GM19324 (cell line): ENCODE measurements around the gene PITPNC1.
"Not testable (repeated sequence)": the region's sequence is repeated elsewhere in the genome, so short reads cannot be mapped to it uniquely, and the experiment has no call there.

Source experiments
- ATAC-seq: cut with Tn5 transposase; IDR thresholded peaks from one replicate; pipeline ENCODE4 v1.9.1; 2021; ENCODE audit warnings: mild to moderate bottlenecking, moderate library complexity; ENCODE audit not compliant: unreplicated experiment, low FRiP score

Gene PITPNC1

DNA sequence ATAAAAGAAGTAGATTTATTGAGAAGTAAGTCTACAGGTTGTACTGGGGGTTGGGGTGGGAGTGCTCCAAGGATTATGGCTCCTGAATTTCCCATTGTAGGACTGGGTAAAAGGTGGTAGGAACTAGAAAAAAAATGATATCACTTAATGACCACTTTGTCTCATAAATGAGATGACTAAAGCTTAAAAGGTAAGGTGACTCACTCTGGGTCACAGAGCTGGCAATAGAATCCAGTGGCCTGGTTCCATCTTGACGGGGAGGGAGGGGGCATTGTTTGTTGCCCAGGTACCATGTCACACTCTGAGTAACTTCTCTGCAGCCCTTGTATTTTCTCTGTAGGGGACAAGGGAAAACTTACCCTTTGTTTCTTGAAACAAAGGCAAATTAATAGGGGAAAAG lies 126.1 kb downstream of the PITPNC1 start:
- no peak for ATAC-seq

DNA sequence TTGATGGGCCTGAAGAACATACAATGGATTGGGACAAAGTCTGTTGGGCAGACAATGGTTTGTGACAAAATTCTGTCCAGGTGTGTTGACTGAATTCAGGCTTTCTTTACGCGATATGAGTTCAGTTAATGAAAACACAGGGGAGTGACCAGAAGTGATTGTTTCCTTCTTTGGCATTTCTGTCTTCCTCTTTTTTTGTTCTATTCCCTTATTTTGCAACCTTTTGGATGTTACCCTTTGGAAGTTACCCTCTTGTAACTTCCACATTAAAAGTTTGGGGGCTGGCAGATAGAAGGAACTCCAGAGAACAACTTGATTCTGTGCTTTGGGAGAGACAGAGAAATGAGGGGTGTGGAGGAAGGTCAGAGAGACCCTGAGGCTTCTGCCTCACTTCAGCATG lies 126.7 kb downstream of the PITPNC1 start:
- ATAC-seq = no peak

DNA sequence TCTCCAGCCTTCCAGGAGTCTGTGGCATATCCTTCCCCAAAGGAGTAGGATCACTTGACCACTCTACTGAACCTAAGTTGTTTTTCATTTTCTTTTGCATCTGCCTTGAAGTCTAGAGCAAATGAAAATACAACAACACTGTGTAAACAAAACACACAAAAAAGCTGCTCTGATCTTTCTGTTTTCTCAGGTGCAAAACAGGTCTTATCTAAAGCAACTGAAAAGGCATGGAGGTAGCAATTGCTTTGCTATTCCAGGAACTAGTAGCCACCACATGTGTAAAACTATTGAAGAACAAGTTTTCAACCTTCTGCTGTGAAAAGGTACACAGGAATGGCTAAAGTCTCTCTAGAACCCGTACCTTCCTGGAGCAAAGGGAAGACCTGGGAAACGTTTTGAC lies 127.1 kb downstream of the PITPNC1 start:
- no peak for ATAC-seq

GRCh38 chr17:67506966-67507365 lies 129.9 kb downstream of the PITPNC1 start:
- ATAC-seq = no peak

DNA sequence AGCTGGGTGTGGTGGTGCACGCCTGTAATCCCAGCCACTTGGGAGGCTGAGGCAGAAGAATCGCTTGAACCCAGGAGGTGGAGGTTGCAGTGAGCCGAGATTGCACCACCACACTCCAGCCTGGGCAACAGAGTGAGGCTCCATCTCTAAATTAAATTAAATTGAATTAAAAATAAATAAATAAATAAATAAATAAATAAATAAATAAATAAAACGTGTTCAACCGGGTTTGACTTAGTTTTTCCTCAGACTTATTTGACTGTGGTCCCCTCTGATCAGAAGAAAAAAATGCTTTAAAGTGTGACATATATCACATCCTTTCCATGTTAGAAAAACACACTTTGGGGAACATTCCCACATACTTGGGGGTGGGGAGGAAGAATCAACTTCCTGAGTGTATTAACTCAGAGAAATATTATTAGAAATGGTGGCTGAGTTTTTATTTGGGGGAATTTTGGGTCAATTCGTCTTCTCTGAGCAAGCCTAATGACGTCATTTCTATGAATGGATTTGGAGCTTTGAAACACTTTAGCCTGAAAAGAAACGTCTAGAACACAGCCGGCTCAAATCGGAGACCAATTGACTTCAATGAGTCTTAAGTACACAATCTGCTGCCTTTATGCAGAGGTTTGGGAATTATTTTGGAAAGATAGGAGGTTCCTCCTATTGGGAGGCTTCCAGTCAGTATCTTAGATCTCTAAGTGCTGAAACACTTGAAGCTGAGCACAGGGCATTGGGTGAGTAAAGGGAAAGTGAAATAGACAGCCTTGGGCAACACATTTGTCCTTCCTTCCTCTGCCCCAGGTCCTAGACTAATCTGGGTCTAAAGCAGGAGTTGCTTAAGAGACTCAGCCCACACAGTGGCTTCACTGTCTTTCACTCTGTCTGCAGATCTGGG lies 132.6 kb downstream of the PITPNC1 start:
- no peak for ATAC-seq

DNA sequence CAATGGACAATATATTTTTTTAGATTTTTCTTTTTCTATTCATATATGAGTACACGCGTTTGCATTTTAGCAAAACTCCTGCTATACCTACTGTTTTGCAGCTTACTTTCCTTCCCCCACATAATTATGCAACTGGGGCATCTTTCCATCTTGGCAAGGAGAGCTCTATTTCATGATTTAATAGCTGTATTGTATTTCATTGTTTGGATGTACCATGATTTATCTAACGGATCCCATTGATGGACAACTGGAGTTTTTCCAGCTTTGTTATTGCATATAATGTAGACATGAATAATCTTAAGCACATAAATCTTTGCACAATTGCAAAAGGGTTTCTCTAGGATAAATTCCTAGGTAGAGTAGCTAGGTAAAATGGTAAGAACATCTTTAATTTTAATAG lies 133.9 kb downstream of the PITPNC1 start:
- ATAC-seq = no peak

DNA sequence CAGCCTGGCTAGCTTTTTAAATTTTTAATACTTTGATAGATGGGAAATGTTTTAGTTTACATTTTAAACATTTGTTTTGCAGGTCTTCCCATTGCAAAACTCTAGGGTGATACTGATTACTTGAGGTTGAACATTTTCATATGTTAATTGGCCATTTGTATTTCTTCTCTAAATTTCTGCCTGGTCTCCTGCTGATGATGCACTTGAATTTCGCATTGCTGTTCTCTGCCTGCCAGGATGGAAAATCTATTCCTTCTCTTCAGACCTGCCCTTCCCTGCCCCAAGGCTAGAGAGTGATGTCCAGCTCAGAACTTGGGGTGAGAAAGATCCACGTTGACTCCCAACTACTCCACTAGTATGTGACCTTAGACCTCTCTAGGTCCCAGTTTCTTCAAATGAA lies 134.7 kb downstream of the PITPNC1 start:
- ATAC-seq = no peak

DNA sequence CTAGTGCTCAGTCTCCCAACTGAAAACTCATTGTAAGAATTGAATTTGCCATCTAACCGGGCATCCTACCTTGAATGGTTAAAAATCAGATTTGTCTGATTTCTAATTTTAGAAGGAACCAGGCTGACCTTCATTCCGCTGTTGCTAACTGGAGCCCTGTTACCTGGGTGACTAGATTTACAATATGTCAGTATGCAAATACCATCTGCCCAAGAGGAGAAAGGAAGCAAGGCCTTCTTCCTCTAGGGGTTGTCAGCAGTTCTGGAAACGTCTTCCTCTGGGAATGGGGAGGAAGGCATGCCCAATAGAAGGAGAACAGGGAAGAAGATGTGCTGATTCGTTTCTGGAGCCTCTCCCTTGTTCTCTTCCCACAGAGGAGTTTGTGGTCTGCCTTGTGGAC lies 137.9 kb downstream of the PITPNC1 start:
- no peak for ATAC-seq

- ATAC-seq = no peak
Observed at GRCh38 chr17:67515490-67516083, 138.5 kb downstream of the PITPNC1 start.

GRCh38 chr17:67516571-67516970 lies 139.5 kb downstream of the PITPNC1 start:
- ATAC-seq = not testable (repeated sequence)

- no peak for ATAC-seq
Observed at GRCh38 chr17:67517325-67517724, 140.2 kb downstream of the PITPNC1 start.

DNA sequence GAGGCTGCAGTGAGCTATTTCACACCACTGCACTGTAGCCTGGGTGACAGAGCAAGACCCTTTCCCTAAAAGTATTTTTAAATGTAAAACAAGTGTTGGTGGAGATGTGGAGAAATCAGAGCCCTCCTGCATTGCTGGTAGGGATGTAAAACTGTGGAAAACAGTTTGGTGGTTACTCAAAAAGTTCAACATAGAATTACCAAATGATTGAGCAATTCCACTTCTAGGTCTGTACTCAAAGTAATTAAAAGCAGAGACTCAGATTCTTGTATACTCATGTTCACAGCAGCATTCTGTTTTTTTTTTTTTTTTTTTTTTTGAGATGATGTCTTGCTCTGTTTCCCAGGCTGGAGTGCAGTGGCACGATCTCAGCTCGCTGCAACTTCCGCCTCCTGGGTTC lies 141.8 kb downstream of the PITPNC1 start:
- ATAC-seq = no peak

DNA sequence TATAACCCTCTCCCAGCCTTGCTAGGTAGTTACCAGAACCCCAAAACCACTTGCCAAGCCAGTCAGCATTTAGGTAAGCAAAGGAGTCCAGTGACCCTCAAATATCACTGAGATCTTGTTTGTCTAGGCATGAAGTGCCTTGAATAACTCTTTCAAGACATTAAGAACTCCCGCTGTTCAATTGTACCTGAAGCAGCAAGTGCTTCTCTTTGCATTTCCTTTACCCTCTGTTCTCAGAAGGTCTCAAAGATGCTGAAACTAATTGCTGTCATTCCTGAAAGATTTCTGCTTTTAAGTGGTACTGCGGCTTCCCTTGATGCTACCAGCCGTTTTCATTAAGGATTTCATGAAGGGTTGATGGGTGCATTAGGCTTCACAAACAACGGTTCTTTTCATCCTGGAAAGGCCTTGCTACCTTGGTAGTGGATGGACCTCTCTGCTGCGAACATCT lies 142.7 kb downstream of the PITPNC1 start:
- no peak for ATAC-seq

DNA sequence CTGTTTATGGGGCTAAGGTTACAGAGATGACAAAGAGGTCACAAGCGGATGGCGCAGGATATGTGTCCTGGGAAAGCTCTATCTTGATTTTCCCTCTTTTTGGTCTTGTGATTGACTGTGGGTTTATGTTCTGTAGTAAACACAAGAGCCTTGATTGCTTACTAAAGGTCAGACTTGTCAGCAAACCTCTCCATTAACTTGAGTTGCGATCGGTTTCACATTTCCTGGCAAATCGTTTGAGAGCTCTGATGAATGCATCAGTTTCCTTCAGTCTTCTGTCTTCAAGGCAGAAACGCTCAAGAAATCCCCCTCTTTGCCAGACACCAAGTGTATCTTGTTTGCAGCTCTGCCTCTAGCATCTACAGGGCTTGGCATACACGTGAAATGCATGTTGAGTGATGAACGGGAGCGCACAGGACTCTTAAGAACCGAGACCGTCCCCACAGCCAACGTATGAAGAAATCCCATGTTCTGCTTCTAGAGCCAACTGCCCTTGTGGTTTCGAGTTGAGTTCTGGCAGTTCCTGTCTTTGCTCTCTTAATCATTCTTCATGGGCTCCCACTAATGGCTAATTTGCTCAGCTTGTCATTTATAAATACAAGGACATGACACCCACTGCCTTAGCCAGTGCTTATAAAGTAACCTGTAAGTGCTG lies 143.3 kb downstream of the PITPNC1 start:
- ATAC-seq = no peak

DNA sequence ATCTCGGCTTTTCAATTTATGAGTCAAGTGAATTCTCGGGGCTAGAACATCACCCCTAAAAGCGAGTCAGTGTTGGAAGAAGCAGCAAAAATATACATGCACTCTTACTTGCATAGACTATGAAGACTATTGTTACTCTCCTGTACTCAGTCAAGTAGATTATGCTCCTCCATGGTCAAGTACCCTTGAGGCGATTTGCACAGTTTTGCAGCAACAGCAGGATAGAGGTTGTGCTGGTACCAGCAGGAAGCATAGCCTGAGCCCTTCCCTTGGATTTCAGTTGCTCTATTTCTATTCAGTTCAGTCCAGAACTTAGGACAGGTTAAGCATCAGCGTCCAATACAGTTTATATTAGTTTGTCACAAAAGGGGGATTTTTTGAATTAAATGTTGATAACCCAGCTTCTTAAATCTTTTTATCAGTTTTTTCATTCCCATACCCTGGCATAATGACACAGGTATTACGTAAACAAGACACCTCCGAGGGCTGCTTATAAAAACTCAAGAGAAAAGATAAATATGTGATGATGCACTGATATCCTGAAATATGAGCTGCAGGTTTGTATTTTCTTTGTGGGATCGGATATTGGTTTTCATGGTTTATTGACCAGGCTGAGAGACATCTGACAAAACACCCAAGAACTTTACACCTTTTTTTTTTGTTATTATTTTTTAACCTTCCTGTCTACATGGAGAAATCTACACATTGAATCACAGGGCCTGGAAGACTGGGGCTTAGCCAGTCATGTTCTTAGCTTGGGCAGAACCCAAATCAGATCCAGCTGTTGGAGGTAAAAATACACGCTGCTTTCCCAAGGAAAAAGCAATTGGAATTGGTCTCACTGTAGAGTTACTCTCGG lies 144.1 kb downstream of the PITPNC1 start:
- no peak for ATAC-seq

GRCh38 chr17:67521775-67522069 lies 144.6 kb downstream of the PITPNC1 start:
- ATAC-seq = no peak

- ATAC-seq = no peak
Observed at GRCh38 chr17:67523101-67523500, 146.0 kb downstream of the PITPNC1 start.

DNA sequence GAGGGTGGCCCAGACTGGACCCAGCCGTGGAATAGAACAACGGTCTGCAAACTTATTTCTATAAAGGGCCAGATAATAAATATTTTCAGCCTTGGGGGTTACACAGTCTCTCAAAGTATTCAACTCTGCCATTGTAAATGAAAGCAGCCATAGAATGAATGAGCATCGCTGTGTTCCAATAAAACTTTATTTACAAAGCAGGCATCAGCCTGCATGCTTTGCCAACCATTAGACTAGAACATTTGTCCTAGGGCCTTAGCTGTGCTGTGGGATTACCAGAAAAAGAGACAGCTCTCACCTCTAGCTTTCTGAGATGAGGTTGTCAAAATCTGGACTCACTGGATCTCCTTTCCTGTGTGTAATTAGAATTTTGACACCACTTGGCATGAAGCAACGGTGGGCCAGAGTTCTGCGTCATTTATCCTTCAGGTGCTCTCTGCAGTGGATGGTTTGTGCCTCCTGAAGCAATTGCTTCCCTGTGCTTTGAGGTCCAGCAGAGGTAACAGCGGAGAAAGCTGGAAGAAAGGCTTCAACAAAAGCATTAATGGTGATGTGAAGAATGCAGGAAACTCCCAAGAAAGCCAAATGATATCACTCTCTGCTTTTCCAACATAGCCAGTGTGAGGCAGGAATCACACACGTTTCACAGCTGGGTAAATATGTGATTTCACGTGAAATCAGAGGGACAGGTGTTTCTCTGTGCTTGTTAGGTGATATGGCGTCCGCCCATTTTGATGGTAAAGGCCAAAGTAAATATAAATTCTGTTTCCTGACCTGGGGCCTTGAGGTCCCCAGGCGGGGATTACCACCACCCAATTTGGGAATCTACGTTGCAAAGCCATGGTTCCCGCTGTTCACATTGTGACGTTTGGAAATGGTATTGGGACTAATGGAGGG lies 148.4 kb downstream of the PITPNC1 start:
- no peak for ATAC-seq

DNA sequence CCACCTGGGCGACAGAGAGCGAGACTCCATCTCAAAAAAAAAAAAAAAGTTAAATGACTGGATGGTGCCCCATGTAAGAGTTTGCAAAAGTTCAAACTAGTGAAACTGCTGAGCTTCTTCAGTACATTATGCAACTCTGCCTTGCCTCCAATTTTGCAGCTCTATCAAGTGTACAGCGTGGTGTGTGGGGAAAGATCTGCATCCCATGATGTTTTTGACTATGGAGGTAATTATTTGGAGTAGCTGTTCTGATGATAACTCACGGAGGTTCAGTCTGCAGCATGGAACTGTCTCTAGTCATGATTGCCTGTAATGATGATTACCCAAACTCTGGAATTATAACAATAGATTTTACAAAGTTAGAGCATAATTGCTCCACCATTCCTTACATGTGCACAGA lies 149.6 kb downstream of the PITPNC1 start:
- no peak for ATAC-seq
